HUES48 (cell line): ENCODE measurements around the gene RAB29.

ENCODE experiments used
- H3K27ac ChIP-seq: one replicate; pipeline ENCODE4 v1.7.0; 2013; ENCODE audit warnings: low read depth, low read length, inconsistent platforms
- H3K27me3 ChIP-seq: 2 replicates; pipeline ENCODE4 v1.6.1; 2013; ENCODE audit warnings: mild to moderate bottlenecking, low read length; ENCODE audit not compliant: control insufficient read depth, insufficient read depth
- H3K36me3 ChIP-seq: 2 replicates; pipeline ENCODE4 v1.6.1; 2013; ENCODE audit warnings: low read length; ENCODE audit not compliant: control insufficient read depth, insufficient read depth
- H3K4me1 ChIP-seq: 2 replicates; pipeline ENCODE4 v1.6.1; 2013; ENCODE audit warnings: mild to moderate bottlenecking, low read length; ENCODE audit not compliant: control insufficient read depth, insufficient read depth
- H3K4me3 ChIP-seq: 2 replicates; pipeline ENCODE4 v1.5.1; 2013; ENCODE audit warnings: mild to moderate bottlenecking, low read depth, low read length
- H3K9ac ChIP-seq: 2 replicates; pipeline ENCODE4 v1.6.1; 2013; ENCODE audit warnings: mild to moderate bottlenecking, low read depth, low read length, moderate library complexity
- H3K9me3 ChIP-seq: 2 replicates; pipeline ENCODE4 v1.6.1; 2013; ENCODE audit warnings: low read length; ENCODE audit not compliant: control insufficient read depth, insufficient read depth

RAB29 gene

DNA sequence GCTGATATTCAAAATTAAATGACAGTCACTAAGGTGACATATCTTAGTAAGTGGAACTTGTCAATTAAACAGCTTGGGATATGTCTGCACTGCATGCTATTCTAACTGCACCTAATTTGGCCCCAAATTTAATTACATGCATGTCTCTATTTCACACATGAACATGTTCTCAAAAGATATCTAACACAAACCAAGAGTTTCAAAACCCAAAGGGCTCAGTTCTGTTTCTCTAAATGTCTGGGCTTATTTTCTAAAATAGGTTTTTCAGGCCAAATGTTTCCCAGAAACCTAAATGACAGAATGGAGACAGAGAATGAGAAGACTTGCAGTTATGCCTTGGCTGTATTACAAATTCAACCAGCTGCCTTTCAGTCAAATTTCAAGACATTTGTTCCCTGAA is 11.3 kb downstream of the RAB29 start:
- Histone ChIP-seq H3K36me3 (no peaks in the 10 kb centered on the region), H3K4me1 (no peaks in the 10 kb centered on the region), H3K9ac (no peak overlapping the region), H3K27ac (no peak overlapping the region), H3K27me3 (no peaks in the 10 kb centered on the region), H3K4me3 (no peak overlapping the region), H3K9me3 (no peaks in the 10 kb centered on the region)

- Histone ChIP-seq H3K36me3 (no peaks in the 10 kb centered on the region), H3K4me1 (no peaks in the 10 kb centered on the region), H3K27me3 (no peaks in the 10 kb centered on the region), H3K9me3 (no peaks in the 10 kb centered on the region), H3K9ac (no peak overlapping the region), H3K4me3 (no peak overlapping the region), H3K27ac (no peak overlapping the region)
These were observed 14.7 kb downstream of the RAB29 start for GRCh38 chr1:205760606-205761005.

GRCh38 chr1:205756552-205756951 is 18.7 kb downstream of the RAB29 start:
- no peak overlapping the region for H3K9ac ChIP-seq
- no peaks in the 10 kb centered on the region for H3K36me3 ChIP-seq
- no peaks in the 10 kb centered on the region for H3K9me3 ChIP-seq
- no peak overlapping the region for H3K27ac ChIP-seq
- no peaks in the 10 kb centered on the region for H3K27me3 ChIP-seq
- no peak overlapping the region for H3K4me3 ChIP-seq
- no peaks in the 10 kb centered on the region for H3K4me1 ChIP-seq

DNA sequence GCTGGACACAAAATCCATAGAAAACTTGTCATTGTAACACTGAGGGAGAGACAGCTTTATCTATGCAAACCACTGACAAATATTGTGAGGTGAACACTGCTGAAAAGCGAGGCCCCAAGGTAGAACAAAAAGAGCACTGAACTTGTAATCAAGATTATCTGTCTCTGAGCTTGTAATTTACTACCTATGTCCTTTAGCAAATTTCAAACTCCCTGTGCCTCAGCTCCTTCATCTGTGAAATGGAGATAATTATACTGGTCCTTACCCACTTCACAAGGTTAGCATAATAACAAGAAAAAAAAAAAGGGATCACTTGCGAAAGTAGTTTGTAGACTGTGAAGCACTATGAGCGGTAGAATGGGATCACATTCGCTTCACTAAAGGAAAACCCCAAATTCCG is 20.4 kb downstream of the RAB29 start:
- H3K27ac ChIP-seq, result no peak overlapping the region
- H3K4me1 ChIP-seq, result no peaks in the 10 kb centered on the region
- no peak overlapping the region for H3K4me3 ChIP-seq
- no peaks in the 10 kb centered on the region for H3K9me3 ChIP-seq
- no peak overlapping the region for H3K9ac ChIP-seq
- H3K27me3 ChIP-seq, result no peaks in the 10 kb centered on the region
- H3K36me3 ChIP-seq, result no peaks in the 10 kb centered on the region

GRCh38 chr1:205751036-205751651 is 24.1 kb downstream of the RAB29 start:
- Histone ChIP-seq H3K9me3 (no peaks in the 10 kb centered on the region), H3K9ac (no peak overlapping the region), H3K4me1 (peaks cover 18% of the 10 kb centered on the region), H3K4me3 (no peak overlapping the region), H3K27me3 (no peaks in the 10 kb centered on the region), H3K27ac (no peak overlapping the region), H3K36me3 (peaks cover 23% of the 10 kb centered on the region)

GRCh38 chr1:205750138-205751035 is 24.9 kb downstream of the RAB29 start, which contains the start of gene NUCKS1:
Gene NUCKS1 (minus strand): TSS chr1:205750182. CDS start chr1:205749973, 209 bp downstream.
- Histone ChIP-seq H3K9ac (peak within 1 kb of the TSS; percentile 92), H3K4me1 (peaks cover 22% of the 10 kb centered on the region), H3K27ac (peak within 1 kb of the TSS; percentile 97), H3K9me3 (no peaks in the 10 kb centered on the region), H3K27me3 (no peaks in the 10 kb centered on the region), H3K36me3 (peaks cover 23% of the 10 kb centered on the region), H3K4me3 (peak within 1 kb of the TSS; percentile 92)

DNA sequence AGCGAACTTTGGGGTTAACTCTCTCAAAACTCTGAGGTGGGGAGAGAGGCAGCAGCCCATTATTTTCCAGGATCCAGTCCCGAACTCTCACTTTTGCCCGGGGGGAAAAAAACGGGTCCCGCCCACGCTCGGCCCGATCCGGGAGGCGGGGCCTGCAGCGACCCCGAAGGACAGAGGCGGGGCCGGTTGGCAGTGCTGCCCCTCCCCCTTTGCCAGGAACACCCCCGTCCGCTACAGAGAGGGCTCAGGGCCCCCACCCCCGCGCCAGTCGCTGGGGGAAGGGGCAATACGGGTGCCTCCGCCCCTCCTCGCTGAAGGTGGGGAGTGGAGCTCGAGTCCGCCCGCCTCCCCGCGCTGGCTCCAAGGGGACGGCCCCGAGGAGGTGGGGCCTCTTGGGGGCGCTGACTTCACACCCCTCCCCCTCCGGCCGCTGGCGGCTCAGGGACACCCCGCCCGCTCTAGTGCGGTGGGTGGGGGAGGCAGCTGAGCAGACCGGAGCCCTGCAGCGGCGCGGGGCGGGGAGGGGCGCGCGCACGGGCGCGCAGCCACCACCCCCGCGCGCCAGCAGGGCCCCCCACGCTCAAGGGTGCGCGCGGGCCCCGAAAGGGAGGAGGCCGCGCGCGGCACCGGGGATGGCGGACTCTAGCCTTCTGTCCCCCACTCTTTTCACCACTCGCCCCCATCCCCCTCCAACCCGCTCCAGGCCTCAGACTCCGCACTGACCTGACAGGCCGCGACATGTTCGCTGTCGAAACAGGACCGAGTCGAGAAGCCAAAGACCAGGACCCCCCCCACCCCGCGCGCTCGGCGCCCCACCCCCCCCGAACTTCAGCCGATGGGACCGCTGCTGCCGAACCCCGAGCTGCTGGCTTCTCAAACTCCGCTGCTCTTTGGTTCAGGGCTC is 25.8 kb downstream of the RAB29 start:
- Histone ChIP-seq H3K9me3 (no peaks in the 10 kb centered on the region), H3K27ac (peak overlapping the region; percentile 97), H3K27me3 (no peaks in the 10 kb centered on the region), H3K4me1 (peaks cover 23% of the 10 kb centered on the region), H3K4me3 (peak overlapping the region; percentile 92), H3K9ac (peak overlapping the region; percentile 85), H3K36me3 (peaks cover 23% of the 10 kb centered on the region)

DNA sequence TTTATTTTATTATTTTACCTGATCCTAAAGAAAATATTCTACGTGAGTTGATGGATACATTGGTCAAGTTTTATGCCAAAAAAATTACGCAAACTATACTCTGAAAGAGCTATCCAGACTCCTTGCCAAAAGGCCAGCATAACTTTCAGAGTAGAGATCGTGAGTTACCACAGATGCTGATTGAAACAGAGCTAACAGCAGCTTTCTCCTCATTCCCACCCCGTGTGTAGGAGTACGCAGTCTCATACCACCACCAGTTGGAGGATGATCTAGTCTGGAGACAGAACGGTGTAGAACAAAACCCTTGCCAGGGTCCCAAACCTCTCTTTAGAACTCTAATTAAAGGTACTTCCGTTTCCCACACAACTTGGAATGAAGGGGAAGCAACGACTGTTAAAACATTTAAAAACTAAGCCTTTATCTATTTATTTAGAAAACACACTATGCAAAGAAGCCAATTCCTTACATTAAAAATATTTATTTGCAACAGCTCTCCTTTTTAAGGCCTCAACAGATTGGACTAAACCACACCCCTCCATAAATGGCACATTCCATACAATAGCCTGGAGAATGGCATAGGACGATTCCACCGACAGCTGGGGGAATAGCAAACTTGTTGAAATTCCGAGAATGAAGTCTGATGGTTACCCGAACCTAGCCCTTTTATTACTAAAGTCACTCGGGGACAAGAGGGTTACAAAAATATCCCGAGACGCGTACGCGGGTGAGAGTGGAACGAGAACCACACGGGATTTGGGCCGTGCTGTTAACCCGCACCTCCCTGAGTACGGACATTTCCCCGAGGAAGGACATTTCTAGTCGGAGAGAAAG is 26.7 kb downstream of the RAB29 start:
- Histone ChIP-seq H3K27ac (peak overlapping the region; percentile 97), H3K9me3 (no peaks in the 10 kb centered on the region), H3K4me1 (peaks cover 32% of the 10 kb centered on the region), H3K4me3 (peak overlapping the region; percentile 92), H3K9ac (peak overlapping the region; percentile 74), H3K27me3 (no peaks in the 10 kb centered on the region), H3K36me3 (peaks cover 23% of the 10 kb centered on the region)

DNA sequence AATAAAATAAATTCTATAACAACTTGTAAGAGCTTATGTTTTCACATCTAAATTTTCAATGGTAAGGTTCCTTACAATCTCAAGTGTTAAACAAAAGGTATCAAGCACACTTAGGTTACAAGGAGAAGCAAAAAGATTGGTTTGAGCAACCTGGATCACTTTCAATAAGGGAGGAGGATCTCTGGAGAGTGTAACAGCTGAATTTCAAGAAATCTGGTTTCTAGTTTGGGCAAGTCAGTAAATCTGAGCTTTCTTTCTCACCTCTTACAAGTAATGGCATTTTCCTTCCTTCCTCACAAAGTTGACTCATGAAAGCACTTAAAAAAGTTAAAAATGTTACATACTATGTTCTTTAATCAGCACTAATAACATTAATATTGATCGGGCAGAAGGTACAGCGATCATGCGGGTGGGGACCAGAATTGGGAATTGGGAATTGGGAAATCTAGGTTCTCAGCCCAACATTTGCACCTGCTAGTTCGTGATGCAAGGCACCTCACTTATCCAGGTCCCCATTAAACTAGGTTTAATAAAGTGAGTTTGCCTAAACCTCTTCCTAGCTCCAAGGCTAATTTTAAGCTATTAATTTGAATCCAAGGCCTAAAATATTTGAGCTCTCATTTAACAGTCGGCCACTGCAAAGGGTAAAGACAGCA is 28.4 kb downstream of the RAB29 start:
- H3K36me3 ChIP-seq, result peaks cover 23% of the 10 kb centered on the region
- H3K4me1 ChIP-seq, result peaks cover 42% of the 10 kb centered on the region
- H3K27ac ChIP-seq, result no peak overlapping the region
- H3K9ac ChIP-seq, result 0 out of 2 replicates have a peak overlapping the region, but pooled peaks have one; percentile 33
- no peaks in the 10 kb centered on the region for H3K9me3 ChIP-seq
- peak overlapping the region; percentile 92 for H3K4me3 ChIP-seq
- no peaks in the 10 kb centered on the region for H3K27me3 ChIP-seq

GRCh38 chr1:205744403-205744802 is 30.9 kb downstream of the RAB29 start:
- H3K4me1 ChIP-seq, result peaks cover 42% of the 10 kb centered on the region
- no peak overlapping the region for H3K27ac ChIP-seq
- no peaks in the 10 kb centered on the region for H3K9me3 ChIP-seq
- no peaks in the 10 kb centered on the region for H3K27me3 ChIP-seq
- H3K4me3 ChIP-seq, result peak overlapping the region; percentile 30; the same call in 1 of the 2 replicates
- no peak overlapping the region for H3K9ac ChIP-seq
- H3K36me3 ChIP-seq, result peaks cover 33% of the 10 kb centered on the region
